Measurements from ENCODE around the gene PPP2R5E.
A peak's percentile ranks its signal among the peaks of the same experiment; 100 is the strongest.
"Not testable (repeated sequence)": the region's sequence is repeated elsewhere in the genome, so short reads cannot be mapped to it uniquely, and the experiment has no call there.

Gene PPP2R5E

GRCh38 chr14:63543000-63543825 lies at the start of gene PPP2R5E:
Gene PPP2R5E, minus strand, starts transcription at chr14:63543377. Its CDS starts 3,692 bp downstream, at chr14:63539685.
- TF ChIP-seq TSHZ2 (CRISPR knock-in tag; IDR thresholded peaks at IDR 0.05) (0 out of 2 replicates have a peak, but pooled peaks have one; percentile 18), RARB (CRISPR knock-in tag; IDR thresholded peaks at IDR 0.05) (no peak)
- ATAC-seq, result peak; percentile 96

GRCh38 chr14:63583046-63583445 lies 39.9 kb upstream of the PPP2R5E start:
- ATAC-seq, result not testable (repeated sequence)

GRCh38 chr14:63581491-63581890 lies 38.3 kb upstream of the PPP2R5E start:
- ATAC-seq, result no peak
- TF ChIP-seq CREB5 (CRISPR knock-in tag; IDR thresholded peaks at IDR 0.05; ENCODE audit: low read depth) (no peak), ISL1 (CRISPR knock-in tag; IDR thresholded peaks at IDR 0.05) (no peak), CSRNP3 (CRISPR knock-in tag; IDR thresholded peaks at IDR 0.05) (no peak), PPARA (CRISPR knock-in tag; IDR thresholded peaks at IDR 0.05; ENCODE audit: borderline replicate concordance) (no peak), CSDC2 (CRISPR knock-in tag; IDR thresholded peaks at IDR 0.05) (no peak), GLIS3 (CRISPR knock-in tag; IDR thresholded peaks at IDR 0.05) (no peak), PATZ1 (CRISPR knock-in tag; IDR thresholded peaks at IDR 0.05; ENCODE audit: borderline replicate concordance) (no peak), ARNTL (CRISPR knock-in tag; IDR thresholded peaks at IDR 0.05; ENCODE audit: borderline replicate concordance, low read depth) (no peak), ESRRG (CRISPR knock-in tag; IDR thresholded peaks at IDR 0.05) (no peak), ZNF565 (CRISPR knock-in tag; conservative IDR thresholded peaks at IDR 0.05; ENCODE audit: low read depth) (no peak), ZNF8 (CRISPR knock-in tag; IDR thresholded peaks at IDR 0.05) (no peak), TOX (CRISPR knock-in tag; IDR thresholded peaks at IDR 0.05; ENCODE audit: borderline replicate concordance) (no peak), TCF4 (CRISPR knock-in tag; IDR thresholded peaks at IDR 0.05; ENCODE audit: borderline replicate concordance) (no peak), ZC3H10 (CRISPR knock-in tag; IDR thresholded peaks at IDR 0.05) (no peak)

- TF ChIP-seq TSHZ2 (CRISPR knock-in tag; IDR thresholded peaks at IDR 0.05), result no peak
- no peak for TF ChIP-seq CSDC2 (CRISPR knock-in tag; IDR thresholded peaks at IDR 0.05)
- TF ChIP-seq ZNF70 (CRISPR knock-in tag; IDR thresholded peaks at IDR 0.05), result no peak
- TF ChIP-seq GLIS3 (CRISPR knock-in tag; IDR thresholded peaks at IDR 0.05), result no peak
- TF ChIP-seq TCF4 (CRISPR knock-in tag; IDR thresholded peaks at IDR 0.05; ENCODE audit: borderline replicate concordance), result no peak
- TF ChIP-seq OSR1 (CRISPR knock-in tag; IDR thresholded peaks at IDR 0.05), result no peak
- ATAC-seq, result no peak
Observed at GRCh38 chr14:63578300-63578699, 35.1 kb upstream of the PPP2R5E start.
